GM21619 (cell line): ENCODE measurements around the gene TMPRSS4.
"Not testable (repeated sequence)": the region's sequence is repeated elsewhere in the genome, so short reads cannot be mapped to it uniquely, and the experiment has no call there.

Experiments
- ATAC-seq: cut with Tn5 transposase; IDR thresholded peaks from one replicate; pipeline ENCODE4 v1.9.1; 2021; ENCODE audit not compliant: unreplicated experiment

TMPRSS4 gene

DNA sequence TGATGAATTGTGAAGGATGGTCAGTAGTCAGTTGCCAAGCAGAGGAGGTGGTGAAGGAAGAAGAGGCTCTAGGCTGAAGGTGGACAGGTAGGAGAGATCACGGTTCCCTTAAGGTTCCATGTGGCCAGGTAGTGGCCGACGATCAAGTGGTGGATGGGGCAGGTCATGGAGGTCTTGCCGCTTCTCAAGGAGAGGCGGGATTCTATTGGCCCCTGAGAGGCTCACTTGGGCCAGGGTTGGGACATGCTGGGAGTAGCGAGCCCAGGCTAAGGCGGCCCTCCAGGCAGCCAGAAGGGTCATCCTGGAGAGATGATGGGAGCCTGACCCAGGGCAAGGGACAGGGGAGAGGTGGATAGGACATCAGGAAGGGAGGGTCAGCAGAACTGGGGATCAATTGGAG, 20.9 kb upstream of the TMPRSS4 start:
- no peak for ATAC-seq

DNA sequence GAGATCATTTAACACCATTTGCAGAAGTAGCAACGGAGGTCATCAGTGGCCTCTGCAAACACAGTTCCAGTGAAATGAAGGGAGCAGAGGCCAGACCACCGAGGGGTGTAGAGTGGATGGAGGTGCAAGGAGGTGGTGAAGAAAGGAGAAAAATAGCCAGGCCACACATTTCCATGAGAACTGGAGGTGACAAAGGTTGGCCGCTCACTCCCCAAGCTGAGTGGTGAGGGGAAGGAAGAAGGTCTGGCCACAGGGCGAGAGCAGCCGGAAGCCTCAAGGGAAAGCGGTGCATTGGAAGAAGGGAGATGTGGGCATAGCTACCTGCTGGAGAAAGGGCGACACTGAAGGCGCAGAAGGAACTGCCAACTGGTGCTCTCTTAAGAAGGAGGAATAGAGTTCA, 20.1 kb upstream of the TMPRSS4 start:
- ATAC-seq, result no peak

DNA sequence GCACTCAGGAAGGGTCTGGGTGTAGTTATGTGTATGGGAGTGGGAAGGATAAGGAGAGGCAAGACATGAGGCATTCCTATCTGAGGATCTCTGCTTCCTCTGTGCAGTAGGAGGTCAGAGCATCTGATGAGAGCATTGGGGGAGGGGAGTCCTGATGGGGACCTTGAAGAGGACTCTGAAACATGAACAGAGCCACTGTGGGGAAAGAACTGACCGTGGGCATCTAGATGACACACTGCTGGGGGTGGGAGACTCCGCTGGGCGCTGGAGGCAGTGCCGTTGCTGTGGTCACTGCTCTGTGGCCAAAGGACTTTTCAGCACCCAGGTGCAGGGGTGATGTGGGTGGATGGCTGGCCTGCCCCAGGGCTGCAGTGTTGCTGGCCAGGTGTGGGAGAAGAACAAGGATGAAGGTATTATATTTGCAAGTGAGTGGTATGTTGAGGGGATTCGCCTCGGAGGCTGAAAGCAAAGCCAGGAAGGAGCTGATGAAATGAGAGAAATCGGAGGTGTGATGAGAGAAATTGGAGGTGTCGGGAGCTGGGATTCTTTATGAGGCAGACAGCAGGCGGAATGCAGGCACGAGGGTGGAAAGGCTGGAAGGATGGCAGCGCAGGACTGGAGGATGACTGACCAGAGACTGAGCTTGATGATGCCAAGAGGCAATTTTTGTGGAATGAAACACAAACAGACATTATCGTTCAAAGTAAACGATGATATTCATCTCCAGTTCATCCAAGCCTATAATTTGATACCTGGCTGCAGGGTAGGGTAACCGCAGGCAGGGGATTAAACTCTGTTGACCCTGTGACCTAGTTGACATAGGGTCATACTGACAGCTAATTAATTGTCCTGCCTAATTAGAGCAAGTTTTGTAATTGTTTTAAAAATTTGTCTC, 19.4 kb upstream of the TMPRSS4 start:
- no peak for ATAC-seq

DNA sequence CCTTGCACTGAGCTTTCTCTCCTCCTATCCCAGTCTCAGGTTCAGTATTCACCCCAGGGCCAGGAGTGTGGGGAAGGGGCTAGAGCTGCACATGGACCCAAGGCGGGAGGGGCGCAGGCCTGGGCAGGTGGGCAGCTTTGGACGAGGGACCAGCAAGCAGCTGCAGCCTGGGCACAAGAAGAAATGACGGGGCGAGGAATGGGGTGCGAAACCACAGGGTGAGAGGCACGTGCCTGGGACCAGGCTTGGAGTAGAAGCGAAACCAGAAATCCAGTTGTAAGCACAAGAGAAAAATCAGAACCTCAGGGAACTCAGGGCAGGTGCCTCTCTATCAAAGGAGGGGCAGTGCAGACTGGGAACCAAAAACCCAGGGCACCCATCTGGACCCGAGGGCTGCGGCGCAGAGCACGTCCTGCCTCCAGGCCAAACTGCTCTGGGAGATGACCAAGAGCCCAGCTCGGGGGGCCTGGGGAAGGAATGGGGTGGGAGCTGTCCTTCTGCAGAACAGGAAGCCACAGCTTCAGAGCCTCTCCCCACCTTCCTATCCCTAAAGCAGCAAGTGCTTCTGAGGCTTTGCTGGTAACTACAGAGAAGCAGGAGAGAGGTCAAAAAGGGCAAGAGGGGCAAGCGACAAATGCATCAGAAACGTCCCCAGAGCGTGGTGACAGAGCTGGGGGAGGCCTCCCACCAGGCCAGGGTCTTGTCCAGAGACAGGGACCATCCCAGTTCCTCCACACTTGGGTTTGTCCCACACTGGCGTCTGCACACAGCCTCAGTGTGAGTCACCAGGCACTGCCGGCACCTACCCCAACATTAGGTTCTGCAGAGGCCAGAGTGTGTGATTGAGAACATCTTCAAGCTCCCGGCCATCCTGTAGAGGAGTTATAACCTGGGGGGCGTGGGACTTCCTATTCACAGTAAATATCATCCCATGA, 18.3 kb upstream of the TMPRSS4 start:
- ATAC-seq, result no peak

DNA sequence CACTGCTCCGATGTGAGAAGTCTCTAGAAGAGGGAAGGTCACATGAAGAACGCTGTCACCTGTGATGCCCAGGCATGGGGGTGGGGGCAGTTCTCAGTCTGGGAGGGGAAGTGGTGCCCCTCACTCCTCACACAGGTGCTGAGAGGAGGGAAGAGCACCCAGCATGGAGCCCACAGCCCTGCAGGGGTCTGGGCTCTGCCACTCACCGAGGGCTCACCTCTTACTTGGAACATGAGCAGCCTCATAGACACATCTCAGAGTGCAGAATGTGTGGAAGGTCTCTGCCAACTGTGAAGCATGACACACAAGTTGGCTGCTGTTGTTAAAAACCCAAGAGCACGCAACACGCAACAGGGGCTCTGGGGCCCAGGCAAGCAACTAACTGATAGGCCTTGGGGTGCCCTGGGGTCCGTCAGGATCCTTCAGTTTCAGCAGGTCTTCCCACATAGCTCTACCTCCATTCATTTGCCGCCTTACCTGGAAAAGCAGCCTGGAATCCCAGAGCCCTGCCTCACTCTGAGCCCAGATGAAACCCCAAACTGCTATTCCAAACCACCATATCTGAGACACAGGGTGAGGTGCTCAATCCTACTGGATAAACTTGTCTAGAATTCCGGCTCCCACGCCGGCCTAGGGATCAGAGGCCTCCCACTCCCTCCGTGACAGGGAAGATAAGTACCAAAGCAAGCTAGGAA, 17.5 kb upstream of the TMPRSS4 start:
- no peak for ATAC-seq

DNA sequence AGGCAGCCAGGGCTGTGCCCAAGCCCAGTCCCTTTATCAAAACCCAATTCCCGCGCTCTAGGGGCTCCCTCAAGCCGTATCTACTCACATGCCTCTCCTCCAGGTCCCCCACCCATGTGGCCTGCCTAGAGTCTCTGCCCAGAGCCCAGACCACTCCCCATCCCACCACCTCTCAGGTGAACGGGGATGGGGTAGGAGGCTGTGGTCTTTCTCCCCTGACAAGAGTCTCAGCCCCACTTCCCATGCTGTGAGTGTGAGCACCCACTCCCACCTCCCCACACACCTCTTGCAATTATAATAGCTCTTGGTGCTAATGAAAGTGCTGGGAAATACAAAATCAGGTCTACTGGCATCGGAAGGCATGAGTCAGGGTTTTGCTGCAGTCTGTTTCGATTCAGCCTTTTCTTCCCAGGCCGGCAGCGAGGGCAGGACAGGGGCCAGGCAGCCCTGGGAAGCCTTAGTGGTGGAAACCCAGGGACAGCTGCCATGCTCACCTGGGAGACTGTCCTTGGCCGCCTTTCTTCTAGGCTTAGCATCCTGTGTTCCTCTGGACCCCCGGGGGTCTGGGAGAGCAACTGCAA, 16.7 kb upstream of the TMPRSS4 start:
- no peak for ATAC-seq

DNA sequence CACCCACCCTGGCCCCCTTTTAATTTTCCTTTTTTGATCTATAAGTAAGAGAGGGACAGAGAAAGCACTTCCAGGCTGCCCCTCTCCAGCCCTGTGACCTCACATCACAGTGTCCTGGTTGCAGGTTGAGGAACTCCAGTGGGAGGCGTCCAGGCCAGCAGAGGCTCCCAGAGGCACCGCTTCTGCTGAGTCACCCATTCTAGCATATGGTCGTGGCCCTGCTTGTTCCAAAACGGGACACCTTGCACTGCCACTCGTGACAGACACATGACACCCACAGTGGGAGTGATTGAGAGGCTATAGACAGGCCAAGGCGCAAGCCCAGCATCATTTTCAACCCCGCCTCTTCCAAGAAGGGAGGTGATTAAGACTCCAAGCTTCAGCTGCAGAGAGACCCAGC, 16.0 kb upstream of the TMPRSS4 start:
- no peak for ATAC-seq

DNA sequence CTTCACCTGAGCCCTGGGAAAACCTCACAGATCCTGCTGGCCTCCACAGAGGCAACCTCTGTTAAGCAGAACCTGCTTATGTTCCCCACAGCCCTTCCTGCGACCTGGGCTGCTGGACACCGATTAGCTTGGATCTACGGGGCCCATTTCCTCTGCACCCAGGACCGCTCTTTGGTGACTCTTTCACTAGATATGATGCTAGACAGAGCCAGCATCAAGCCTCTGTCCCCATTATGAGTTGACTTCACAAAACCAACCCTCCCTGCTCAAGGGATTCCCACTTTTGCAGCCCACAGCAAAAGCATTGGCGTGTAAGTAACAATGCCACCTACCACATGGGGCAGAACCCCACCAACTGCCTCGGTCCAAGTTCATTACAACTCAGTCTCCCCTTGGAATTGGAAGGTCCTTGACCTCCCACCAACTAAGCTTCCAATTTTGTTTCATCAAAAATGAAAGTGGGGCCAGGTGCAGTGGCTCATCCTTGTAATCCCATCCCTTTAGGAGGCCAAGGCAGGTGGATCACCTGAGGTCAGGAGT, 15.2 kb upstream of the TMPRSS4 start:
- no peak for ATAC-seq

DNA sequence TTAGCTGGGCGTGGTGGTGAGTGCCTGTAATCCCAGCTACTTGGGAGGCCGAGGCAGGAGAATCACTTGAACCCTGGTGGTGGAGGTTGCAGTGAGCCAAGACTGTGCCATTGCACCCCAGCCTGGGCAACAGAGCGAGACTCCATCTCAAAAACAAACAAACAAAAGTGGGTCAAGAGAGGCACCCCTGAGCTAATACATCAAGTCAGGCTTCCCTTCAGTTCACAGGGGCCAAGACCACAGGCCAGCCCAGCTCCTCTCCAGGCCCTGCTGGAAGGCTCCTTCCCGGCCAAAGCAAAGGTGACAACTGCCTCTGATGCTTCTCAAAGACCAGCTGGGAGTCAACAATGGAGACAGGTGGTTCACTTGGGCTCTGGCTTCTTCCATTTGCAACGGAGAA, 14.7 kb upstream of the TMPRSS4 start:
- ATAC-seq, result not testable (repeated sequence)

DNA sequence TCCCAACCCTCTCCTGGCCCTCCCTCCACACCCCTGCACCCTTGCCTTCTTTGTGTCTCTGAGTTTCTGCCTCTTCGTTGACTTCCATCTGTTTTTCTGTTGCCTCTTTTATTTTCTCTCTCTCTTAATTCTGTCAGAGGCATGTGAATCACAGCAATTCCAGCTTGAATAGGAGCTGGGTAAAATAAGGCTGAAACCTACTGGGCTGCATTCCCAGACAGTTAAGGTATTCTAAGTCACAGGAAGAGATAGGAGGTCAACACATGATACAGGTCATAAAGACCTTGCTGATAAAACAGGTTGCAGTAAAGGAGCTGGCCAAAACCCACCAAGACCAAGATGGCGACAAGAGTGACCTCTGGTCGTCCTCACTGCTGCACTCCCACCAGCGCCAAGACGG, 14.2 kb upstream of the TMPRSS4 start:
- ATAC-seq, result not testable (repeated sequence)

DNA sequence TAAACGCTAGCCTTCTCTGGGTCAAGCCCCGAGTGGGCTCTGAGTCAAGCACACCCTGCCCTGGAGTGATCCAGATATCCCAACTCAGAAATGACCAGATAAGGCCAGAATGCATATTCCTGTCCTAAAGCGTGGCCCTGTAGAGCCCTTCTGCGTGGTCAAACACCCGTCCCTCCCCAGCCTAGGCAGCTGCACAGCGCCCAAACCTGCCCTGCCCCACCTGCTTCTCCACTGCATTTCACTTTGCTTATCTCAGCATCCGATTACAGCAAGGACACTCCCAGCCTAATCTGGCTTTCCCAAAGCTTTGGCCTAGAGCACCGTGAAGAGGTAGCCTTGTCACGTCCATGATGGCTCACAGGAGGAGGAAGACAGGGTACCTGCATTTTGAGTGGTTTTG, 11.9 kb upstream of the TMPRSS4 start:
- ATAC-seq, result no peak

DNA sequence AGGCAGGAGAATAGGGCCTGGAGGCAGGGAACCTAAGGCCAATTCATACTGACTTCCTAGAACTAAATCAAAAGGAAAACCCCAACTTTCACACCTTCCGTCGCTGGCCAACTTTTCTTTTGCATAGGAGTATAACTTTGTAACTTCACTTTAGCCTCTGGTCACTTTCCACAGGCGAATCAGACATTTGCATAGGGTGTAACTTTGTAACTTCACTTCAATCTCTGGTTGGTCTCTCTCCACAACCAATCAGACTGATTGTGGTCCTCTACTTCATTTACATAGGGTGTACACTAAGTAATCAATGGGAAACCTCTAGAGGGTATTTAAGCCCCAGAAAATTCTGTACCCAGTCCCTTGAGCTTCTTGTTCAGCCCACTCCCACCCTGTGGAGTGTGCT, 11.5 kb upstream of the TMPRSS4 start:
- ATAC-seq, result no peak

DNA sequence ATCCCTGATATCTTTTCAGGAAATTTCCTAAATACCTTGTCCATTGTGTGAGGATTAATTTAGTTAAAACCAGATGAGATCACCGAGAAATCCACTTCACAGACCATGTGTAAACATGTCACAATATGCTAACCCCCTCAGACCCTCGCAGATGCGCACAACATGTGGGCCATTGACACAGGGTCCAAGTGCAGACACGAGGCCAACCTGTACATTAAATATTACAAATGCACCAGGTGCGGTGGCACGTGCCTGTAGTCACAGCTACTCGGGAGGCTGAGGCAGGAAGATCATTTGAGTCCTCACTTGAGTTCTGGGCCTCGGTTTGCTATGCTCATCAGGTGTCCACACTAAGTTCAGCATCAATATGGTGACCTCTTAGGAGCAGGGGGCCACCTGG, 9.9 kb upstream of the TMPRSS4 start:
- no peak for ATAC-seq

DNA sequence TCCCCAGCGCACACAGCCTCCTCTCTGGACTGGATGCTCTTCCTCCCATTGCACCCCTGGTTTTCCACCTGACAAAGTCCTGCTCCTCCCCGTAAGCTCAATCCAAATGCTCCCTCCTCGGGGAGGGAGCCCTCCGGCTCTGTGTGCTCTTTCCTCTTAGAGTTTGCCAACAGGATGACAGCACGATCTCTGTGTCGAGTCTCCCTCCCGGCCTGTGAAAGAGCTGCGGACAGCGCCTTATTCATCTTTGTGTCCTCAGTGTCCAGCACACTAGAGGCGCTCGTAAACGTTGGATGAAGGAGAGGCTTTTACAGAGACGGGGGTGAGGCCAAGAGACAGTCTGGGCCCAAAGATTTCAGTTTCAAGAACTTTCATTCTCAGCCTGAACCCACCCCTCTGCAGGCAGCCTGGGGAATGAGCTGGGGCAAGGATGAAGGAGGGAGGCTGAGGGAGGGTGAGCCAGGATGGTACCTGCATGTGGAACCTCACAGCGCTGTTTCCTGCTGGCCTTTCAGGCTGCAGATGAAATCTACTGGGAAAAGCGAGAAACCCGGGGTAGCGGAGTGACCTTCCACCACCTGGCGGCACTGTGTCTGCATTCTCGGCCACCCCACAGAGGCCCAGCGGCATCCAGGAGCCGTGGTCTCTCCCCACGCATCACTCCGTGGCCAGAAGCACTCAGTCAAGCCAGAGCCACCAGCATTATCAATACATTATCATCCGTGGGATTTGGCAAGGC, 8.5 kb upstream of the TMPRSS4 start:
- ATAC-seq, result no peak

DNA sequence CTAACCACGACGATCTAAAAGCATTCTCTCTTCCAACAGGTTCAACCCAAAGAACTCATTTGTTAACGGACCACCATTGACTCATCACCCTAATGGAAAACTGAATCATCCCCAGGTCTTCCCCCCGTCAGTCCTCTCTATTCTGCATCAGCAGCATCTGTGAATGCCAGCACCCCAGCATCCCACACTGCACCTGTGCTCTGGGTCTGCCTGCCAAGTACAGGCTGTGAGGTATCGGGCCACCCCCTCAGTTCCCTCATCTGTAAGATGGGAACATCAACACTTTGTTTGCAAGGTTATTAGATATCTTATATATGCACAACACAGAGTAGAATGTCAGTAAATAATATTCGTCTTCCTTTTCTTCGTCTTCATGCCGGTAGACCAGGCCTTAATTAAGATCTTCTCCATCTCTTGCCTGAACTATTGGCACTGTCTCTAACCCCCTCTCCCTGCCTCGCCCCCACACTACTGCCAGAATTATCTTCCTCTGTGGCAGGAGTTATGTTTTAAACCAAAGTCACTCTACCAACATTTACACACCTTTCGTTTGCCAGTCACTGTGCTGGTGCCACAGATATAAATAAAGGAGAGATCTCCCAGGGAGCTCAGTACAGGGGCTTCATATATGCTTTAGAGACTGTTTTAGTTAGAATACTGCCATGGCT, 7.8 kb upstream of the TMPRSS4 start:
- ATAC-seq, result no peak

DNA sequence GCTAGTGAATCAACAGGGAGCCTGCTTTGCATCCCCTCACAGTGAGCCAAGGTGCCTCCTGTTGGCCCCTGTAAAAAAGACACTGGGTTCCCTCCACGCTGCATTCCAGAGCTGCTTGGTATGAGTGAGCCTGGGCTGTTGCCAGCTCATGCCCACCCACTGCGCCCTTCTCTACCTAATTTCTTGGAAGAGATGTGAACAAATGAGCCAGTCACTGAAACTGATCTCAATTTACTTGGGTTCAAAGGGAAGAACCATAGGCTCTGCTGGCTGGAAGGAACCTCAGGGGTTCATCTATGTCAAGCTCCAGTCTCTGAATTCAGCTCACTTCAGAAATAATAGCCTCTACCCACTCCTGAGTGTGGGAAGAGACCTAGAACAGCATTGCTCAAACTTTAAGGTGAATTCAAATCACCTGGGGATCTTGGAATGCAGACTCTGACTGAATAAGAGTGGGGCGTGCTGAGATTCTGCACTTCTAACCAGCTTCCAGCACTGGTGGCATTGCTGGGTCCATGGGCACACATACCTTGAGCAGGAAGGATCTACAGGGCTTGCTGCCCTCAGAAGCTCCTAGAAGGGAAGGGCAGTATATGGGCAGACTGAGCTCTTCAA, 5.4 kb upstream of the TMPRSS4 start:
- ATAC-seq, result no peak

DNA sequence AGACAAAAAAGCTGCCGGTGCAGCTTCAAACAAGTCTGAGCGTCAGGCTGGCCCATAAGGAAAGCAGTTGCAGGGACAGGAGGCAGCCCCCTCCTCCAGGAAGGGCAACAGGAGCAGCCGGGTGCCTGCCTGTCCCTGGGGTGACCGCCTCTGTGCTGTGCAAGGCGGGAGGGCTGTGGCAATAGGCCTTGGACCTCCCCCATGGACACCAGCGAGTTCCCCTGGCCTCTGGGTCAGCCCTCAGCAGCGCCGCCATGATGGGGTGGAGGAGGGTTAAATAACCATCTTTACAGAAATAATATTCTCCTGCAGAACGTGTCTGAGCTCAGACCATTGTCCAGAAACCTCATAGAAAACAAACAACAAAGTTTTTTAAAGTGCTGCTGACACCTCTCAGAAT, 3.3 kb upstream of the TMPRSS4 start:
- ATAC-seq, result no peak

DNA sequence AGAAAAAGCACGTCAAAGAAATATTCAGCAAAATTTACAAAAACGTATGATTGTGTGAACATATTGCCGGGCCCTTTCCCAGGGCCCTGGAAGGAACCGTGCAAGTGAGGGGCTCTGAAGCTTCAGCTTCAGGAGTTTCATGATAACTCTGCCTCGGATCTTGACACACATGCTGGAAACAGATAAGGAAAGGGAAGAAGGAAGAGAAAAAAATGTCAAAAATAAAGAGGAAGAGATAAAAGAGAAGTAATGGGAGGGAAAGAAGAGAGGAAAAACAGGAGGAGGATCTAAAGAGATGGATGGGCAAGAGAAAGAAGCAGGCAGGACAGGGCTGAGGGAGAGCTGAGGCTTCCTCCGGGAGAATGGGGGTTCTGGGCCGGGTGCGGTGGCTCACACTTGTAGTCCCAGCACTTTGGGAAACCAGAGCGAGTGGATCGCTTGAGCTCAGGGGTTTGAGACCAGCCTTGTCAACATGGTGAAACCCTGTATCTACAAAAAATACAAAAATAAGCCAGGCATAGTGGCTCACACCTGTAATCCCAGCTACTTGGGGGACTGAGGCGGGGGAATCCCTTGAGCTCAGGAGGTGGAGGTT, 2.7 kb upstream of the TMPRSS4 start:
- ATAC-seq, result no peak

DNA sequence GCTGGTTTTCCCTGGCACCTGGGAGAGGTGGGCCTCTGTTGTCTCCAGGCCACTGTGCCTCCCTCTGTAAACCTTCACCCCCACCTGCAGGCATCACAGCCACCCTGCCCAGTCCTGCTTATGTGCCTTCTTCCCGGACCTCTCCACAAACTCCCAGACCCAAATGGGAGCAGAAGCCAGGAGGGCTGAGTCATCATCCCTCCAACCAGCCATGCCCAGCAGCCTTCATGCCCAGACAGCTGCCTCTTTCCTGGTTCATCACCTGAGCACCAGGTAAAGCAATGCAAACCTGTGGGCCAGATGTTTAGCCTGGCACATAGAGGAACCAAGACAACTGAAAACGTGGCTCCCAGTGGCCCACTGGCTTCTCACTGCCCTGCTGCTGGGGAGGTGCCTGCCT, 2.1 kb upstream of the TMPRSS4 start:
- no peak for ATAC-seq
